ENCODE measurements around the gene TMA7B.

The TMA7B gene

GRCh38 chr22:39995393-39996252 is 35.4 kb downstream of the TMA7B start:
- in situ Hi-C loops (cut with MboI; ENCODE audit: low pct_unique_long_range_greater_than_20kb, low sequenced_read_pairs): no loop called here
- no peak for DNase-seq

DNA sequence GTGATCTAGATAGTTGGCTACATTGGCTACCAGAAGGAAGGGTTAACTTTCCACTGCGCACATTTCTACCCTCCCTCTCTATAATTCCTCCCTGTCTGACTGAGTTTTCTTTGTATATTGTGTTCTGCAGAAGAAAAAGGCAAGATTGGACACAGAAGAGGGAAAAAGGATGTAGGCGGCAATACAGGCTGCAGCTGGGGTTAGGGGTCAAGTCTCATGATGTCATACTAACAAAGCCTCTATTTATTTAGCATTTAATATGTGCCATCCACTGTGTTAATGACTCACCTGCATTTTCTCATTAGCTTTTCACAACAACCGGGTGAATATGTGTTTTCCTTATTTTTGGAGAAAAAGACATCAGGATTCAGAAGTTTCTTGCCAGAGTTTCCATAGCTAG is 36.5 kb downstream of the TMA7B start:
- in situ Hi-C loops (cut with MboI; ENCODE audit: low pct_unique_long_range_greater_than_20kb, low sequenced_read_pairs): no loop called here
- no peak for DNase-seq

GRCh38 chr22:39997421-39997820 is 37.2 kb downstream of the TMA7B start:
- in situ Hi-C loops (cut with MboI; ENCODE audit: low pct_unique_long_range_greater_than_20kb, low sequenced_read_pairs): no loop called here
- DNase-seq: no peak

GRCh38 chr22:39997939-39998726 is 37.9 kb downstream of the TMA7B start:
- in situ Hi-C loops (cut with MboI; ENCODE audit: low pct_unique_long_range_greater_than_20kb, low sequenced_read_pairs): no loop called here
- DNase-seq: no peak

GRCh38 chr22:39999144-39999757 is 39.1 kb downstream of the TMA7B start:
- in situ Hi-C loops (cut with MboI; ENCODE audit: low pct_unique_long_range_greater_than_20kb, low sequenced_read_pairs): no loop called here
- DNase-seq: no peak

GRCh38 chr22:40000171-40000570 is 40.0 kb downstream of the TMA7B start:
- in situ Hi-C loops (cut with MboI; ENCODE audit: low pct_unique_long_range_greater_than_20kb, low sequenced_read_pairs): no loop called here
- no peak for DNase-seq

- no peak for DNase-seq
- in situ Hi-C loops (cut with MboI; ENCODE audit: low pct_unique_long_range_greater_than_20kb, low sequenced_read_pairs): no loop called here
These were observed 40.9 kb downstream of the TMA7B start for GRCh38 chr22:40001106-40001505.

GRCh38 chr22:40001800-40002577 is 41.8 kb downstream of the TMA7B start:
- in situ Hi-C loops (cut with MboI; ENCODE audit: low pct_unique_long_range_greater_than_20kb, low sequenced_read_pairs): no loop called here
- DNase-seq: no peak

GRCh38 chr22:40002935-40003715 is 42.9 kb downstream of the TMA7B start:
- no peak for DNase-seq
- in situ Hi-C loops (cut with MboI; ENCODE audit: low pct_unique_long_range_greater_than_20kb, low sequenced_read_pairs): no loop called here

DNA sequence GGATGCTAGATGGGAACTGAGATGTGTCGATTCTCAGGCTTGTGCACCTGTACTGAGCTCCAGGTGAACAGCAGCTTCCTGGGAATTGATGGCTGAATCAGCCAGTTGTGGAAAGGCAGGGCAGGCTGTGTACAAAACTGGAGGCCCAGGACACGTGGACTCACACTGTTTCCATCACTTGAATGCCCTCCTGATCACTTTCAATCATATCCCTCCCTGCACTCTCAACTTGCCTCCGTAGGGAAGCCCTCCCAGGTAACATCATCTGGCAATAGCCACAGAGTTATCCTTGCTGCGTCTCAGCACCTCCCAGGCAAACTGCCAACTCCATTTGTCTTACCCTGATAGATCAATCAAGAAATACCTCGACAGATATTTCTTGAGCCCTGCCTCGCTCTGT is 44.6 kb downstream of the TMA7B start:
- in situ Hi-C loops (cut with MboI; ENCODE audit: low pct_unique_long_range_greater_than_20kb, low sequenced_read_pairs): no loop called here
- no peak for DNase-seq

GRCh38 chr22:40006641-40007040 is 46.4 kb downstream of the TMA7B start:
- in situ Hi-C loops (cut with MboI; ENCODE audit: low pct_unique_long_range_greater_than_20kb, low sequenced_read_pairs): no loop called here

DNA sequence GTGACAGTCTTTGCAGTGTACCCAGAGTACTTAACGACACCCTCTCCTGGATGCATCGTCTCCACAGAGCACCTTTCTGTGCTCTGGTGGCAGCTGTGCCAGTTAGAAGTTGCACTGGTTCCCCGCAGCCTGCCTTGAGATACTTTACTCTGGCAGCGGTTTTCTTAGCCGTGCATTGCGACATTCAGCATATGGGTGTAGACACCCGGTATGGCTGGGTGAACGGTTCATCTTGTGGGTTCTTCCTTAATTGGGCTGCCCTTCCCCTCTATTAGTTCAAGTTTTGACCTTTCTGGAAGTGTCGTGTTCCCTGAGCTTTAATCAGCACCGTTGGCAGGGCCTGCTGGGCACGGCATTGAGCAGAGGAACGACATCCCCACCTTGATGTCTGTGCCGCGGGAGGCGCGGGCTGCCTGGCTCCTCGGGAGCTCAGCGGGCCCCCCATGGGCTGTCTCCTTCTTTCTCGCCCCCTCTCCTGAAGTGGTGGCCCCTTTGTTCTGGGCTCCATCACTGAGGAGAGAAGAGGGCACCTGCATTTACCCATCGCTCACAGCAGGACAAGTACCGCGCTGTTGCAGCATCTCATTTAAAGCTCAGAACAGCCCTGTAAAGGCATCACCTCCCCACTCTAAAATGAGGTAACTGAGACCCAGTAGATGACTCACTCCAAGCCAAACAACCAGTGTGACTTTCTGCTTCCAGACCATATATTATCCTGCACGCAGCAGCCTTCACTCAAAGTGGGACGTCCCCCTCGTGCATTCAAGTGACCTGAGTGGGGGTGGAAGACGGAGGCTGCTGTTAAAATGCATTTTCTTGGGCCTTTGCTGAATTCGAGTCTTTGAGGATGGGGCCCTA is 47.9 kb downstream of the TMA7B start:
- DNase-seq: no peak
- in situ Hi-C loops (cut with MboI; ENCODE audit: low pct_unique_long_range_greater_than_20kb, low sequenced_read_pairs): no loop called here

More at GRCh38 chr22:40006641-40007040, 46.4 kb downstream of the TMA7B start:
- DNase-seq: no peak

GRCh38 chr22:40008726-40009291 is 48.6 kb downstream of the TMA7B start:
- no peak for DNase-seq

DNA sequence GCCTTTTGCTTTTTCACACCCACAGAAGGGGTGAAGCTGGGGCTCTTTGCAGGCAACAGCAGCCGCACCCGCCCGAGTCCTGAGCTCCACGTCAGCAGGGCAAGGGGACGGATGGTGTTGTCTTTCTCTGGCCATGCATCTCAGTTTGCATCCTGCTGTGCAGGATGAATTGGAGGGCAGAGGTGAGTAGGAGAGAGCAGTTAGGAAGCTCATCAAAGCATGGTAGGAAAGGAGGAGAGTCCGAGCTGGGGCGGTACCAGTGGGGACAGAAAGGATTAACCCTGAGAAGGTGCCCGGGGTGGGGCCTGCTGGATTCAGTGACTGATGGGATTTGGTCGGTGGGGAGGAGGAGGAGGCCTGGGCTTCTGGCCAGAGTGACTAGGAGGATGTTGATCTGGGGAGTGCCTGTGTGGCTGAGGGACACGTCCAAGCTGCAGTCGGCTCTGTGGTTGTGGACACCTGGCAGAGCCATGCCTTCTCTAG is 49.1 kb downstream of the TMA7B start:
- in situ Hi-C loops (cut with MboI; ENCODE audit: low pct_unique_long_range_greater_than_20kb, low sequenced_read_pairs): no loop called here
- no peak for DNase-seq

More at GRCh38 chr22:40008726-40009291, 48.6 kb downstream of the TMA7B start:
- in situ Hi-C loops (cut with MboI; ENCODE audit: low pct_unique_long_range_greater_than_20kb, low sequenced_read_pairs): no loop called here

GRCh38 chr22:40009951-40010671 is 49.9 kb downstream of the TMA7B start:
- no peak for DNase-seq
- in situ Hi-C loops (cut with MboI; ENCODE audit: low pct_unique_long_range_greater_than_20kb, low sequenced_read_pairs): no loop called here

GRCh38 chr22:40010746-40011145 is 50.5 kb downstream of the TMA7B start:
- in situ Hi-C loops (cut with MboI; ENCODE audit: low pct_unique_long_range_greater_than_20kb, low sequenced_read_pairs): no loop called here
- DNase-seq: no peak
